ENCODE measurements around the gene NSD2. TPM values are rescaled to one million over a fixed set of nuclear protein-coding genes. Genes with fewer than 3 reads are reported as not detected.

Gene NSD2
- total and polyA plus RNA-seq, 2 donors (not counting 1 experiment from before 2014, with no cell fraction given), result 14.2 to 64.8 TPM

GRCh38 chr4:1987721-1988326 is 116.6 kb downstream of the NSD2 start:
- intact Hi-C loops (cut with micrococcal nuclease), result no loop called here
- ATAC-seq (ENCODE audit: low read depth) (no peak), DNase-seq (no peak)
- Mint-ChIP-seq H3K27me3 (no peaks in the 10 kb centered on the region), H3K27ac (no peak overlapping the region), H3K4me1 (no peaks in the 10 kb centered on the region), H3K9me3 (ENCODE audit: insufficient read depth) (no peaks in the 10 kb centered on the region), H3K4me3 (no peak overlapping the region)
- H3K27ac ChIP-seq (ENCODE audit: low read length in 2 of 2), result no peak overlapping the region
- no peak overlapping the region for H3K4me3 ChIP-seq (ENCODE audit: control extremely low read depth in 1 of 5, extremely low read depth in 1 of 5, insufficient read depth in 1 of 5, low read depth in 2 of 5, low read length in 4 of 5)
- peaks cover 0 to 77% of the 10 kb centered on the region in 2 experiments for H3K36me3 ChIP-seq (replicated peaks in 1 of 2; ENCODE audit: control extremely low read depth in 1 of 2, control insufficient read depth in 1 of 2, extremely low read depth in 1 of 2, insufficient read depth in 2 of 2, low read length in 1 of 2)
- H3K4me2 ChIP-seq (replicated peaks; ENCODE audit: low read depth, low read length, poor library complexity, severe bottlenecking), result no peak overlapping the region
- peaks cover 33% of the 10 kb centered on the region for H3K79me2 ChIP-seq (ENCODE audit: control insufficient read depth, insufficient read depth, low read length)
- H3K4me1 ChIP-seq (ENCODE audit: control insufficient read depth in 2 of 2, insufficient read depth in 2 of 2, low read length in 2 of 2), result no peaks in the 10 kb centered on the region
- no peaks in the 10 kb centered on the region for H3K9me3 ChIP-seq (ENCODE audit: control extremely low read depth in 1 of 3, control insufficient read depth in 2 of 3, insufficient read depth in 1 of 3, low read length in 2 of 3)
- no peak for TF ChIP-seq CTCF (IDR thresholded peaks at IDR 0.05)
- TF ChIP-seq EZH2 (IDR thresholded peaks at IDR 0.05; ENCODE audit: borderline replicate concordance, insufficient read depth, low read depth, low read length, poor library complexity, severe bottlenecking), result no peak
- CTCF ChIA-PET, result no interaction called here
- POLR2A ChIA-PET, result no interaction called here
- H2AFZ ChIP-seq (ENCODE audit: insufficient read depth, low read depth, low read length, poor library complexity, severe bottlenecking), result no peak overlapping the region
- no peak overlapping the region for H3K9ac ChIP-seq (ENCODE audit: low read length)
- H3K27me3 ChIP-seq (replicated peaks in 1 of 4; ENCODE audit: control extremely low read depth in 1 of 4, control insufficient read depth in 3 of 4, insufficient read depth in 4 of 4, low read length in 3 of 4), result no peaks in the 10 kb centered on the region
- 96% methylated on average over 26 of the region's 26 CpGs for WGBS (ENCODE audit: insufficient coverage)
- peaks cover 53% of the 10 kb centered on the region for H4K20me1 ChIP-seq (ENCODE audit: control insufficient read depth, insufficient read depth, low read length, poor library complexity, severe bottlenecking)

- no peak for TF ChIP-seq CTCF (IDR thresholded peaks at IDR 0.05)
- TF ChIP-seq EZH2 (IDR thresholded peaks at IDR 0.05; ENCODE audit: borderline replicate concordance, insufficient read depth, low read depth, low read length, poor library complexity, severe bottlenecking), result no peak
- no peak overlapping the region for H3K27ac Mint-ChIP-seq
- ATAC-seq (ENCODE audit: low read depth), result no peak
- Histone ChIP-seq H3K4me2 (replicated peaks; ENCODE audit: low read depth, low read length, poor library complexity, severe bottlenecking) (no peak overlapping the region), H3K9me3 (ENCODE audit: control extremely low read depth in 1 of 3, control insufficient read depth in 2 of 3, insufficient read depth in 1 of 3, low read length in 2 of 3) (no peaks in the 10 kb centered on the region), H4K20me1 (ENCODE audit: control insufficient read depth, insufficient read depth, low read length, poor library complexity, severe bottlenecking) (peaks cover 58% of the 10 kb centered on the region), H2AFZ (ENCODE audit: insufficient read depth, low read depth, low read length, poor library complexity, severe bottlenecking) (no peak overlapping the region), H3K9ac (ENCODE audit: low read length) (no peak overlapping the region), H3K4me1 (ENCODE audit: control insufficient read depth in 2 of 2, insufficient read depth in 2 of 2, low read length in 2 of 2) (no peaks in the 10 kb centered on the region), H3K36me3 (replicated peaks in 1 of 2; ENCODE audit: control extremely low read depth in 1 of 2, control insufficient read depth in 1 of 2, extremely low read depth in 1 of 2, insufficient read depth in 2 of 2, low read length in 1 of 2) (peaks cover 0 to 72% of the 10 kb centered on the region in 2 experiments), H3K4me3 (ENCODE audit: control extremely low read depth in 1 of 5, extremely low read depth in 1 of 5, insufficient read depth in 1 of 5, low read depth in 2 of 5, low read length in 4 of 5) (no peak overlapping the region), H3K27ac (ENCODE audit: low read length in 2 of 2) (no peak overlapping the region), H3K79me2 (ENCODE audit: control insufficient read depth, insufficient read depth, low read length) (peaks cover 38% of the 10 kb centered on the region), H3K27me3 (replicated peaks in 1 of 4; ENCODE audit: control extremely low read depth in 1 of 4, control insufficient read depth in 3 of 4, insufficient read depth in 4 of 4, low read length in 3 of 4) (no peaks in the 10 kb centered on the region)
- intact Hi-C loops (cut with micrococcal nuclease), result no loop called here
- ChIA-PET CTCF (no interaction called here), POLR2A (no interaction called here)
- H3K9me3 Mint-ChIP-seq (ENCODE audit: insufficient read depth), result no peaks in the 10 kb centered on the region
- no peak overlapping the region for H3K4me3 Mint-ChIP-seq
- DNase-seq, result no peak
- WGBS (ENCODE audit: insufficient coverage), result 92% methylated on average over 5 of the region's 12 CpGs
- H3K27me3 Mint-ChIP-seq, result no peaks in the 10 kb centered on the region
- no peaks in the 10 kb centered on the region for H3K4me1 Mint-ChIP-seq
These were observed 117.1 kb downstream of the NSD2 start for GRCh38 chr4:1988327-1988724.
